Measurements from ENCODE around the gene RNU1-2. TPM values are rescaled to one million over a fixed set of nuclear protein-coding genes. Genes with fewer than 3 reads are reported as not detected.

The RNU1-2 gene
- total RNA-seq, 1 experiment from 2014 or later: 2,051 TPM

DNA sequence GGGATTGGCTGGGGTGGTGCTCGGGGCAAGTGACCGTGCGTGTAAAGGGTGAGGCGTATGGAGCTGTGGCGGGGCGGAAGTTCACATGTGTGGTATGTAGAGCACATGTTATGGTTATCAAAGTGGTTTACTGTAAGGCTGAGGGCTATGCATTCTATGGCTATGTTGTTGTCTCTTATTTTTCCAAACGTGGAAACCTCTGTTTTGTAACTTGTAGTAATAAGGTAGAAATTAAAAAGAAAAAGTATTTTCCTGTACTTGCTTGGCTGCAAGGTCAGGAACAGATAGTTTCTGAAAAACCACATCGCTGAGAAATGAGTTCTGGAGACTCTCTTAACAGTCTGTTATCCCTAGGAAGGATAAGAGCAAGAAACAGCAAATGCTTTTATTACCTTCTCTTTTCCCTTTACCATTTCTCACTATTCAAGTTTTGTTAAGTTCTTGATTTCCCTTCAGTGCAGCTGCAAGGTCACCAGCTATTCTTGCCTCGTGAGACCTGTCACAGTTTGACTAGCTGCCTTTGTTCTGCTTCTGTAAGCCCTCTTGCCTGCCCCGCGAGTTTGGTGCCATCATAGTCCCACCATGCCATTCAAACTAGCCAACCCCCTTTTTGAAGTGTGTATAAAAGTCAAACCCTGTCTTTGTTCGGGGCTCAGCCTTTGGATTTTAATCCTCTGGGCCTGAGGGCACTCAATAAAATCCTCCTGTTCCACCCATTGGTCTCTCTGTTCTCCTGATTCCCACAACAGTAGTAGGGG is 9.5 kb downstream of the RNU1-2 start:
- Histone ChIP-seq H4K20me1 (ENCODE audit: control insufficient read depth, insufficient read depth, insufficient read length) (no peaks in the 10 kb centered on the region), H2BK20ac (ENCODE audit: low read depth, low read length, poor library complexity, severe bottlenecking) (no peak overlapping the region), H3K79me2 (ENCODE audit: insufficient read depth, low read length) (no peaks in the 10 kb centered on the region), H3K27ac (ENCODE audit: insufficient read length, low read depth, low read length) (peak overlapping the region; percentile 100), H3K18ac (ENCODE audit: insufficient read length, low read depth, low read length) (peak overlapping the region; percentile 100), H3K14ac (ENCODE audit: insufficient read depth, low read length) (peak overlapping the region; percentile 100), H4K8ac (replicated peaks; ENCODE audit: insufficient read length, low read depth, low read length) (peak overlapping the region; percentile 99), H3K56ac (ENCODE audit: insufficient read length, low read depth, low read length) (peak overlapping the region; percentile 100), H2BK120ac (ENCODE audit: low read depth, low read length, poor library complexity, severe bottlenecking) (peak overlapping the region; percentile 100), H3K4ac (ENCODE audit: low read depth, low read length) (peak overlapping the region; percentile 46; the same call in 1 of the 2 replicates), H3K9ac (ENCODE audit: extremely low read depth, insufficient read length, low read length) (peak overlapping the region; percentile 99), H3K4me1 (ENCODE audit: insufficient read depth, low read length) (no peaks in the 10 kb centered on the region), H4K91ac (ENCODE audit: insufficient read length, low read depth, low read length) (peak overlapping the region; percentile 68), H3K4me2 (ENCODE audit: insufficient read depth, insufficient read length, low read length) (peak overlapping the region; percentile 71), H3T11ph (ENCODE audit: low read length) (peak overlapping the region; percentile 100), H3K9me3 (ENCODE audit: control insufficient read depth, low read depth, low read length) (no peaks in the 10 kb centered on the region), H3K79me1 (ENCODE audit: insufficient read depth, low read depth, low read length, poor library complexity, severe bottlenecking) (no peaks in the 10 kb centered on the region), H4K5ac (ENCODE audit: insufficient read length, low read depth, low read length) (peak overlapping the region; percentile 100), H2AFZ (ENCODE audit: low read length) (no peak overlapping the region), H3K23ac (ENCODE audit: insufficient read length, low read depth, low read length) (peak overlapping the region; percentile 99), H2BK15ac (ENCODE audit: low read depth, low read length) (no peak overlapping the region), H2AK5ac (ENCODE audit: insufficient read length, low read length) (no peak overlapping the region), H3K23me2 (ENCODE audit: insufficient read length, low read depth, low read length, poor library complexity, severe bottlenecking) (peaks cover 10% of the 10 kb centered on the region), H2BK12ac (ENCODE audit: insufficient read length, low read depth, low read length) (no peak overlapping the region), H2BK5ac (ENCODE audit: insufficient read length, low read length) (peak overlapping the region; percentile 100), H3K27me3 (ENCODE audit: insufficient read depth, low read length) (no peaks in the 10 kb centered on the region)
- TF ChIP-seq CTCF (conservative IDR thresholded peaks at IDR 0.05): no peak
- WGBS (ENCODE audit: extremely low coverage, insufficient read length, low lambda C conversion rate): no CpG with 5 or more reads among the region's 12 CpGs
- no peaks in the 10 kb centered on the region; a peak in 1 of 5 replicates for H3K9me3 Mint-ChIP-seq
- no peak overlapping the region for H3K4me3 Mint-ChIP-seq
- peaks cover 0 to 5% (median 0%) of the 10 kb centered on the region in 3 experiments; a peak in 1 of 7 replicates for H3K36me3 Mint-ChIP-seq (ENCODE audit: insufficient read depth in 1 of 3, low read depth in 3 of 3)
- H3K4me1 Mint-ChIP-seq: peaks cover 18 to 19% of the 10 kb centered on the region in 2 experiments
- H3K27me3 Mint-ChIP-seq (ENCODE audit: low read depth): no peaks in the 10 kb centered on the region
- no peak overlapping the region for H3K27ac Mint-ChIP-seq
- DNase-seq: peak; percentile 66
